ENCODE data around the gene TLX2. TPM values are rescaled to one million over a fixed set of nuclear protein-coding genes. Genes with fewer than 3 reads are reported as not detected.

The TLX2 gene
- polyA plus RNA-seq, 3 donors: not detected

- Histone ChIP-seq H3K27me3 (ENCODE audit: control insufficient read depth in 2 of 2, insufficient read depth in 2 of 2, low read length in 2 of 2) (no peaks in the 10 kb centered on the region), H3K9ac (ENCODE audit: insufficient read depth, low read length, poor library complexity, severe bottlenecking) (no peak overlapping the region), H3K4me1 (ENCODE audit: control insufficient read depth in 1 of 2, insufficient read depth in 2 of 2, low read length in 2 of 2) (peaks cover 28 to 46% of the 10 kb centered on the region in 2 donors), H3K36me3 (replicated peaks in 1 of 2; ENCODE audit: control insufficient read depth in 1 of 2, insufficient read depth in 2 of 2, low read length in 2 of 2) (peaks cover 18 to 30% of the 10 kb centered on the region in 2 donors), H3K4me2 (replicated peaks; ENCODE audit: extremely low read depth, low read length, poor library complexity, severe bottlenecking) (no peak overlapping the region), H2AFZ (ENCODE audit: insufficient read depth, low read depth, low read length, poor library complexity, severe bottlenecking) (no peak overlapping the region), H4K20me1 (ENCODE audit: insufficient read depth, low read length) (peaks cover 26% of the 10 kb centered on the region), H3K9me3 (replicated peaks in 1 of 2; ENCODE audit: control insufficient read depth in 1 of 2, insufficient read depth in 1 of 2, low read length in 2 of 2) (no peaks in the 10 kb centered on the region), H3K4me3 (replicated peaks in 1 of 3; ENCODE audit: low read depth in 2 of 3, low read length in 3 of 3) (no peak overlapping the region), H3K79me2 (ENCODE audit: insufficient read depth, low read length) (peaks cover 29% of the 10 kb centered on the region), H3K27ac (ENCODE audit: low read depth in 1 of 2, low read length in 2 of 2) (peak overlapping the region in 1 of 2 donors; percentile 59)
- Mint-ChIP-seq H3K4me1 (peaks cover 42% of the 10 kb centered on the region), H3K4me3 (no peak overlapping the region), H3K27ac (peak overlapping the region in 3 of 7 donors; percentile 22 to 64 (median 30)), H3K9me3 (peaks cover 0 to 8% (median 0%) of the 10 kb centered on the region in 7 donors), H3K36me3 (peaks cover 28 to 41% of the 10 kb centered on the region in 2 donors), H3K27me3 (ENCODE audit: low read depth in 3 of 3) (peaks cover 2 to 8% (median 7%) of the 10 kb centered on the region in 3 donors)
- TF ChIP-seq CTCF (IDR thresholded peaks at IDR 0.05): no peak
- DNase-seq: no peak
- intact Hi-C loops (cut with micrococcal nuclease): loop anchor here (2.0 to 5.0 kb wide), 3 partner anchors 45 to 70 kb away; partner anchors contain the start of genes CCDC142 (in 2 of the 2), INO80B (in 2 of the 2), TTC31 (in 2 of the 2) and WBP1 (in 2 of the 2)
- 100% methylated on average over 5 of the region's 9 CpGs for WGBS (ENCODE audit: insufficient coverage)
Observed at GRCh38 chr2:74527741-74528140, 13.5 kb downstream of the TLX2 start.

GRCh38 chr2:74528600-74529356 lies 14.5 kb downstream of the TLX2 start:
- peak overlapping the region; percentile 95 to 98 (median 96) for H3K27ac Mint-ChIP-seq
- H3K4me2 ChIP-seq (replicated peaks; ENCODE audit: extremely low read depth, low read length, poor library complexity, severe bottlenecking): peak overlapping the region; percentile 96
- peaks cover 0 to 8% (median 0%) of the 10 kb centered on the region in 7 donors for H3K9me3 Mint-ChIP-seq
- H4K20me1 ChIP-seq (ENCODE audit: insufficient read depth, low read length): peaks cover 26% of the 10 kb centered on the region
- no peaks in the 10 kb centered on the region for H3K27me3 ChIP-seq (ENCODE audit: control insufficient read depth in 2 of 2, insufficient read depth in 2 of 2, low read length in 2 of 2)
- peak overlapping the region; percentile 65 to 96 (median 87) for H3K4me3 ChIP-seq (replicated peaks in 1 of 3; ENCODE audit: low read depth in 2 of 3, low read length in 3 of 3)
- peak overlapping the region; percentile 90 for H2AFZ ChIP-seq (ENCODE audit: insufficient read depth, low read depth, low read length, poor library complexity, severe bottlenecking)
- peak overlapping the region; percentile 94 to 98 for H3K4me3 Mint-ChIP-seq
- peak overlapping the region; percentile 96 for H3K9ac ChIP-seq (ENCODE audit: insufficient read depth, low read length, poor library complexity, severe bottlenecking)
- peaks cover 0 to 8% (median 5%) of the 10 kb centered on the region in 3 donors for H3K27me3 Mint-ChIP-seq (ENCODE audit: low read depth in 3 of 3)
- no peaks in the 10 kb centered on the region for H3K9me3 ChIP-seq (replicated peaks in 1 of 2; ENCODE audit: control insufficient read depth in 1 of 2, insufficient read depth in 1 of 2, low read length in 2 of 2)
- intact Hi-C loops (cut with micrococcal nuclease): loop anchor here (1.0 to 5.0 kb wide), 4 partner anchors 21 to 71 kb away; partner anchors contain the start of genes CCDC142 (in 2 of the 2), INO80B (in 2 of the 2), TTC31 (in 2 of the 2) and WBP1 (in 2 of the 2)
- DNase-seq: no peak
- TF ChIP-seq CTCF (IDR thresholded peaks at IDR 0.05): no peak
- H3K27ac ChIP-seq (ENCODE audit: low read depth in 1 of 2, low read length in 2 of 2): peak overlapping the region; percentile 91 to 95
- H3K36me3 ChIP-seq (replicated peaks in 1 of 2; ENCODE audit: control insufficient read depth in 1 of 2, insufficient read depth in 2 of 2, low read length in 2 of 2): peaks cover 23 to 40% of the 10 kb centered on the region in 2 donors
- H3K79me2 ChIP-seq (ENCODE audit: insufficient read depth, low read length): peaks cover 29% of the 10 kb centered on the region
- peaks cover 36 to 47% of the 10 kb centered on the region in 2 donors for H3K36me3 Mint-ChIP-seq
- peaks cover 28 to 46% of the 10 kb centered on the region in 2 donors for H3K4me1 ChIP-seq (ENCODE audit: control insufficient read depth in 1 of 2, insufficient read depth in 2 of 2, low read length in 2 of 2)
- WGBS (ENCODE audit: insufficient coverage): 1% methylated on average over 20 of the region's 29 CpGs
- H3K4me1 Mint-ChIP-seq: peaks cover 42% of the 10 kb centered on the region

Data from CD14-positive monocyte (primary cell).